Thyroid gland (tissue), 4 donors: Measurements from ENCODE around the gene FOXO1. TPM values are rescaled to one million over a fixed set of nuclear protein-coding genes. Genes with fewer than 3 reads are reported as not detected.

Source experiments
- DNase-seq, 2 donors: peaks; one replicate each; pipeline ENCODE4 v3.0.0-alpha.2; 2019
- H3K27ac ChIP-seq, 3 donors: fragments of 200-600 bp; sonication (generic); 1 replicate in 2 of 3; 2 replicates in 1 of 3; pipeline ENCODE4 v1.5.1; 2016 to 2019; ENCODE audit warnings: mild to moderate bottlenecking in 1 of 3, moderate library complexity in 1 of 3
- H3K27me3 ChIP-seq: fragments of 200-600 bp; sonication (generic); one replicate; pipeline ENCODE4 v1.5.1; 2019
- H3K36me3 ChIP-seq, 2 donors: fragments of 200-600 bp; sonication (generic); one replicate each; pipeline ENCODE4 v1.5.1; 2016 to 2019
- H3K4me1 ChIP-seq, 2 donors: fragments of 200-600 bp; sonication (generic); one replicate each; pipeline ENCODE4 v1.5.1; 2017 to 2019
- H3K4me3 ChIP-seq, 3 donors: fragments of 200-600 bp; sonication (generic); replicated peaks in 1 of 3; 1 replicate in 2 of 3; 2 replicates in 1 of 3; pipeline ENCODE4 v1.5.1; 2016; ENCODE audit warnings: mild to moderate bottlenecking in 1 of 3
- H3K9me3 ChIP-seq: fragments of 200-600 bp; sonication (generic); one replicate; pipeline ENCODE4 v1.5.1; 2017
- POLR2A ChIP-seq, 2 donors: fragments of 450-650 bp; IDR thresholded peaks; one replicate each; pipeline ENCODE4 v1.6.1; 2017; ENCODE audit warnings: antibody characterized with exemption in 2 of 2, mild to moderate bottlenecking in 2 of 2, moderate library complexity in 1 of 2
- WGBS, 2 donors: methylation state at CpG; one replicate each; pipeline ENCODE4 v1.1.5; 2017; 5-methylcytosine and 5-hydroxymethylcytosine counted together
- intact Hi-C: fragments of 100-400 bp; cut with DNase I; formaldehyde crosslinking; loops from one replicate; pipeline ENCODE4 v1.15.1; 2023
- total RNA-seq, 4 donors: library from RNA; depleted of rRNA; stranded (reverse); fragments of >200 nt; gene quantifications; one replicate each; pipeline ENCODE4 v1.2.3, GENCODE V29; 2016
- TF ChIP-seq, protein P1 (sequence below), 6 experiments: fragments of 200-600 bp in 3 of 6; fragments of 450-650 bp in 3 of 6; sonication (generic) in 3 of 6; IDR thresholded peaks; one replicate each; pipeline ENCODE4 v1.5.1; 2016 to 2019; ENCODE audit warnings: antibody characterized with exemption in 6 of 6, mild to moderate bottlenecking in 2 of 6, inconsistent platforms in 1 of 6, moderate library complexity in 1 of 6

FOXO1 gene
- total RNA-seq, 4 donors from 2014 or later: 65.2 to 92.9 (median 70.0) TPM

DNA sequence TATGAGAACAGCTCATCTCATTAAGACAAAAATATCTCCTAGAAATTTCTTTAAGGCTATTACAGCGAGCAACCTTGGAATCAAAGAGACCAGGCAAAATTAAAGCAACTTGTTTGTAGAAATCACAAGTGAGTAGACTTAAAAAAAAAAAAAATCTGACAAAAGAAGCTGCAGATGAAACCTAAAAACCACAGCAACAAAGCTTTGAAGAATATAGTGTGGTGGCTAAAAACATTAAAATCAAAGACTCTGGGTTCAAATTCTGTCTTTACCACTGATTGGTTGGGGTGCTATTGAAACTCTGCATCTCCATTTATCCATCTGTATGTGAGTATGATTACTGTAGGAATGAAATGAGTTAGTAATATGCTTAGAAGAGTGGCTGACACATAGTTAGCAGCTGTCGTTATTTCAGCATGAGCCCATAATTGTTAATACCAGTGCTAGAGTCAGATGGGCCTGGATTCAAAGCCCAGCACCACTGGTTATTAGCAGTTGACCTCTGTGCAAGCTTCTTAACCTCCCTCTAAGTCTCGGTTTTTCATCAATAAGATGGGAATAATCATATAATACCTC, 157.6 kb downstream of the FOXO1 start:
- Histone ChIP-seq H3K27me3 (no peaks in the 10 kb centered on the region), H3K9me3 (no peaks in the 10 kb centered on the region), H3K36me3 (no peaks in the 10 kb centered on the region), H3K4me3 (no peak overlapping the region), H3K4me1 (peaks cover 7 to 9% of the 10 kb centered on the region in 2 donors), H3K27ac (no peak overlapping the region)
- intact Hi-C loops: no loop called here
- TF ChIP-seq, protein P1, sequence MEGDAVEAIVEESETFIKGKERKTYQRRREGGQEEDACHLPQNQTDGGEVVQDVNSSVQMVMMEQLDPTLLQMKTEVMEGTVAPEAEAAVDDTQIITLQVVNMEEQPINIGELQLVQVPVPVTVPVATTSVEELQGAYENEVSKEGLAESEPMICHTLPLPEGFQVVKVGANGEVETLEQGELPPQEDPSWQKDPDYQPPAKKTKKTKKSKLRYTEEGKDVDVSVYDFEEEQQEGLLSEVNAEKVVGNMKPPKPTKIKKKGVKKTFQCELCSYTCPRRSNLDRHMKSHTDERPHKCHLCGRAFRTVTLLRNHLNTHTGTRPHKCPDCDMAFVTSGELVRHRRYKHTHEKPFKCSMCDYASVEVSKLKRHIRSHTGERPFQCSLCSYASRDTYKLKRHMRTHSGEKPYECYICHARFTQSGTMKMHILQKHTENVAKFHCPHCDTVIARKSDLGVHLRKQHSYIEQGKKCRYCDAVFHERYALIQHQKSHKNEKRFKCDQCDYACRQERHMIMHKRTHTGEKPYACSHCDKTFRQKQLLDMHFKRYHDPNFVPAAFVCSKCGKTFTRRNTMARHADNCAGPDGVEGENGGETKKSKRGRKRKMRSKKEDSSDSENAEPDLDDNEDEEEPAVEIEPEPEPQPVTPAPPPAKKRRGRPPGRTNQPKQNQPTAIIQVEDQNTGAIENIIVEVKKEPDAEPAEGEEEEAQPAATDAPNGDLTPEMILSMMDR (IDR thresholded peaks at IDR 0.05): no peak
- TF ChIP-seq POLR2A (IDR thresholded peaks at IDR 0.05): no peak
- no peak for DNase-seq
- WGBS, 2 donors: 82 to 87% methylated on average over 3 of the region's 3 CpGs

DNA sequence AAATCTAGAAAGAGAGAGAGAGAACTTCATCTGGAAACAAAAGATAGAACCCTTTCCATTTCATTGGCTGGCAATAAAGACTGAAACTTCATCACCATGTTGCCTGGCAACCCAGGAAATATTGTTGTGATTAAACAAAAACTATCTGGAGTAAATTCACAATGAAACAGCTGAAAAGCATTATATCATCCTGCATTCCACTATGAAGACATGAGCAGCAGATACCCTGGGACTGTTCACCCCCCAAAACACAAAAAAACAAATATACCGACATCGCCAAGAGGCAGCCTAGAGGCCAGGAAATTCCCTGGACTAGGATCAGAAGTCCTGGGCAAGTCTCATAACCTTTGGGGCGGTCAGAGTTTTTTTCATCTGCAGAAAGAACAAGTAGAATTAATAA, 158.3 kb downstream of the FOXO1 start:
- no peak for DNase-seq
- Histone ChIP-seq H3K27ac (no peak overlapping the region), H3K4me3 (no peak overlapping the region), H3K27me3 (no peaks in the 10 kb centered on the region), H3K4me1 (peaks cover 7 to 9% of the 10 kb centered on the region in 2 donors), H3K36me3 (no peaks in the 10 kb centered on the region), H3K9me3 (no peaks in the 10 kb centered on the region)
- TF ChIP-seq, protein P1 (IDR thresholded peaks at IDR 0.05): no peak
- no peak for TF ChIP-seq POLR2A (IDR thresholded peaks at IDR 0.05)
- 61 to 91% methylated on average over 3 of the region's 3 CpGs for WGBS, 2 donors
- intact Hi-C loops: no loop called here

DNA sequence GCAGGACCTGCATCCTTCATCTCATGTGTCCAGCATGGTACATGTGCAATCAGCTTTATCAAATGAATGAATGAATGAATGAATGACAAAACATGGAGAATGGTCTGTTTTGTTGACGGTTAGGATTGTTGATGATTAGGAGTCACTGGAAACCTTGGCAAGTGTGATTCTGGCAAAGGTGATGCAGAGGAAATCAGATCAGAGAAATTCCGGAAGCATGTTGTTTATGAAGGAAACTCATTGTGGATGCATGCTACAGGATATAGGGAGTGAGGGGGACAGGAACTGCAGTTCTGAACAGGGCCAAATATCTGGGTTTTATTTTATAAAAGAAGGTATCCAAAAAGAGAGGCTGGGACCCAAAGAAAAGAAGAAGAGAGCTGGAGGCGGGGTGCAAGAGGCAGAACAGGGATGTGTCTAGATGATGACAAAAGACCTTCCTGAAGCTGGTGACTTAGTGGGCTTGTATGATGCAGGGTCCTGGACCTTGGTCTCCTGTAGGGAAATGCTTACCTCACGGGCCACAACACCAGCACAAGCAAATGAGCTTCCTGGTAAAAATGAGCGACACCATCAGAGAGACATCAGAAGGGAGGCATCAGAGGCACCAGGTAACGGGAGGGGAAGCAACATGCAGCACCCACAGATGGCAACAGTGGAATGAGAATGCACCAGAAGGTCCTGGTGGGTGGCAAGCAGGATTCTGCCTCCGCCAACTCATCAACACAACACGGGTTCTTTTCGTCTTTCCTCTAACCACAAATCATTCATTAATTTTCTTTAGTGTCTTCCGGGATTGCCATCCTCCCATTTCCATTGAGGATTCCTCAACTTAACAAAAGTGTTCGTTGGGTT, 159.6 kb downstream of the FOXO1 start:
- WGBS, 2 donors: 83 to 90% methylated on average over 11 of the region's 11 CpGs
- H3K9me3 ChIP-seq: no peaks in the 10 kb centered on the region
- no peak overlapping the region for H3K4me3 ChIP-seq
- no peak for DNase-seq
- intact Hi-C loops: no loop called here
- H3K4me1 ChIP-seq: peaks cover 7 to 9% of the 10 kb centered on the region in 2 donors
- H3K27ac ChIP-seq: no peak overlapping the region
- H3K36me3 ChIP-seq: no peaks in the 10 kb centered on the region
- no peak for TF ChIP-seq POLR2A (IDR thresholded peaks at IDR 0.05)
- TF ChIP-seq, protein P1 (IDR thresholded peaks at IDR 0.05): no peak
- H3K27me3 ChIP-seq: no peaks in the 10 kb centered on the region

Other genes with a start within 250 kb of the FOXO1 start
- gene MRPS31, start 104.5 kb upstream of the FOXO1 start, total RNA-seq: 10 to 100 TPM; 26.9 to 34.9 (median 32.3) TPM
- gene SLC25A15, start 123.0 kb upstream of the FOXO1 start, total RNA-seq: 10 to 100 TPM; 12.8 to 19.5 (median 13.6) TPM